Endothelial cell of umbilical vein (primary cell): ENCODE results near the gene OR1M1. TPM values are rescaled to one million over a fixed set of nuclear protein-coding genes. Genes with fewer than 3 reads are reported as not detected.

ENCODE experiments used
- BruUV-seq: library from RNA; stranded (reverse); fragments of 400-500 nt; replicated peaks from 2 replicates; lab custom pipeline; 2021; lab: Mats Ljungman, UMichigan
- CTCF ChIA-PET: fragments of 300-600, 350-600 bp; sonication (Branson Sonifier 250); formaldehyde crosslinking; loops from one replicate; lab custom pipeline; 2021; ENCODE audit warnings: antibody characterized with exemption, inconsistent platforms; lab: Charles Lee
- POLR2A ChIA-PET: fragments of 300-600, 350-600 bp; sonication (Branson Sonifier 250); formaldehyde crosslinking; loops from one replicate; lab custom pipeline; 2021; ENCODE audit warnings: antibody characterized with exemption, inconsistent platforms; lab: Charles Lee
- DNase-seq: peaks from one replicate; pipeline ENCODE4 v3.0.0-alpha.2; 2011; ENCODE audit warnings: low read depth, low spot score
- FAIRE-seq: peaks from 2 replicates; lab custom pipeline; 2011; peaks lifted over from hg19 to GRCh38; lab: Jason Lieb, UNC
- H2AFZ ChIP-seq: 2 replicates; pipeline ENCODE4 v1.6.0; 2012; ENCODE audit warnings: low read depth, low read length, control low read depth, inconsistent platforms
- H3K27ac ChIP-seq: 2 replicates; pipeline ENCODE4 v1.5.1; 2011; ENCODE audit warnings: low read depth, mild to moderate bottlenecking, control low read depth, low read length, moderate library complexity; ENCODE audit not compliant: insufficient read depth
- H3K27me3 ChIP-seq, 2 experiments: 2 replicates each; pipeline versions ENCODE4 v1.6.0 to v1.6.1; 2011; ENCODE audit warnings: low read length in 2 of 2, mixed read lengths in 1 of 2; ENCODE audit not compliant: control insufficient read depth in 2 of 2, insufficient read depth in 2 of 2
- H3K36me3 ChIP-seq, 2 experiments: 2 replicates in 1 of 2; 3 replicates in 1 of 2; pipeline ENCODE4 v1.5.1; 2011; ENCODE audit warnings: low read length in 2 of 2, mild to moderate bottlenecking in 1 of 2, moderate library complexity in 1 of 2; ENCODE audit not compliant: control insufficient read depth in 2 of 2, insufficient read depth in 2 of 2; ENCODE audit errors: extremely low read depth in 1 of 2
- H3K4me1 ChIP-seq: 3 replicates; pipeline ENCODE4 v1.5.1; 2011; ENCODE audit warnings: mild to moderate bottlenecking, low read length; ENCODE audit not compliant: control insufficient read depth, insufficient read depth; ENCODE audit errors: extremely low read depth
- H3K4me2 ChIP-seq: 2 replicates; pipeline ENCODE4 v1.6.1; 2011; ENCODE audit warnings: low read length, control low read depth, mixed read lengths; ENCODE audit not compliant: insufficient read depth
- H3K4me3 ChIP-seq, 3 experiments: fragments of 200-600 bp in 1 of 3; sonication (generic), shearing (Covaris generic) in 1 of 3; replicated peaks in 1 of 3; 2 replicates each; pipeline ENCODE4 v1.5.1; 2011 to 2016; ENCODE audit warnings: control low read depth in 3 of 3, low read length in 3 of 3, mild to moderate bottlenecking in 2 of 3, inconsistent platforms in 1 of 3, low read depth in 1 of 3, moderate library complexity in 1 of 3; ENCODE audit not compliant: insufficient read depth in 1 of 3
- H3K79me2 ChIP-seq: 2 replicates; pipeline ENCODE4 v1.6.0; 2012; ENCODE audit warnings: low read length, inconsistent platforms; ENCODE audit not compliant: control insufficient read depth, insufficient read depth
- H3K9ac ChIP-seq: replicated peaks from 2 replicates; pipeline ENCODE3; 2011; ENCODE audit warnings: low read length, control low read depth; ENCODE audit not compliant: insufficient read depth; ENCODE audit errors: extremely low read depth
- H3K9me1 ChIP-seq: replicated peaks from 3 replicates; pipeline ENCODE4 v1.6.0; 2011; ENCODE audit warnings: mild to moderate bottlenecking, low read length; ENCODE audit not compliant: control insufficient read depth, insufficient read depth; ENCODE audit errors: extremely low read depth
- H3K9me3 ChIP-seq: replicated peaks from 2 replicates; pipeline ENCODE4 v1.5.1; 2012; ENCODE audit warnings: low read length, inconsistent platforms; ENCODE audit not compliant: control insufficient read depth, insufficient read depth
- H4K20me1 ChIP-seq: replicated peaks from 2 replicates; pipeline ENCODE3; 2011; ENCODE audit warnings: mild to moderate bottlenecking, low read length; ENCODE audit not compliant: control insufficient read depth, insufficient read depth; ENCODE audit errors: extremely low read depth
- CTCF ChIP-seq, 2 donors: IDR thresholded peaks; 1 replicate in 1 of 2; 2 replicates in 1 of 2; pipeline ENCODE4 v1.5.1; 2011; ENCODE audit warnings: low read length in 2 of 2, mild to moderate bottlenecking in 2 of 2, moderate library complexity in 2 of 2, control low read depth in 1 of 2, inconsistent platforms in 1 of 2, low read depth in 1 of 2; ENCODE audit not compliant: insufficient read depth in 1 of 2; ENCODE audit errors: extremely low read depth in 1 of 2
- EZH2 ChIP-seq: IDR thresholded peaks from 2 replicates; pipeline ENCODE4 v1.6.1; 2012; ENCODE audit warnings: borderline replicate concordance, low read depth, mild to moderate bottlenecking, moderate library complexity, low read length, inconsistent platforms; ENCODE audit not compliant: severe bottlenecking
- FOS ChIP-seq: IDR thresholded peaks from 2 replicates; pipeline ENCODE4 v1.6.1; 2011; ENCODE audit warnings: mild to moderate bottlenecking, low read length, moderate library complexity, borderline replicate concordance; ENCODE audit not compliant: insufficient read depth
- GATA2 ChIP-seq: IDR thresholded peaks from 2 replicates; pipeline ENCODE4 v1.7.0; 2011; ENCODE audit warnings: low read depth, mild to moderate bottlenecking, moderate library complexity, mixed read lengths, low read length; ENCODE audit not compliant: insufficient read length, insufficient read depth
- JUN ChIP-seq: IDR thresholded peaks from 2 replicates; pipeline ENCODE4 v1.6.1; 2011; ENCODE audit warnings: borderline replicate concordance, low read depth; ENCODE audit not compliant: insufficient read length, insufficient read depth
- MYC ChIP-seq: IDR thresholded peaks from one replicate; pipeline ENCODE4 v1.6.1; 2011; ENCODE audit warnings: mild to moderate bottlenecking, low read depth, low read length
- POLR2A ChIP-seq: IDR thresholded peaks from 2 replicates; pipeline ENCODE4 v1.6.1; 2012; ENCODE audit warnings: low read depth, mild to moderate bottlenecking, control low read depth, low read length
- POLR2AphosphoS5 ChIP-seq: IDR thresholded peaks from 2 replicates; pipeline ENCODE4 v1.6.1; 2012; ENCODE audit warnings: low read depth, mild to moderate bottlenecking, control low read depth, low read length, moderate library complexity; ENCODE audit not compliant: insufficient read depth
- dilution Hi-C: fragments of 300-500 bp; cut with MboI; formaldehyde crosslinking; loops from one replicate; pipeline ENCODE4 v1.15.0; 2019; ENCODE audit warnings: low sequenced_read_pairs; ENCODE audit not compliant: extremely low pct_ligation_motif_present
- intact Hi-C: fragments of 100-400 bp; cut with micrococcal nuclease; formaldehyde crosslinking; loops from one replicate; pipeline ENCODE4 v1.10.0; 2022
- polyA plus RNA-seq, 4 experiments: library from polyadenylated mRNA; depleted of rRNA in 3 of 4; stranded (reverse) in 3 of 4; unstranded in 1 of 4; fragments of >200 nt; gene quantifications; 2 replicates each; pipeline versions ENCODE4 v1.2.1 to v1.2.3, GENCODE V29; 2011 to 2012; ENCODE audit warnings: missing spikeins in 1 of 4
- total RNA-seq: library from RNA; stranded (reverse); gene quantifications from 2 replicates; pipeline ENCODE4 v1.2.3, GENCODE V29; 2021
- TF ChIP-seq, protein P1 (sequence below): IDR thresholded peaks from 2 replicates; pipeline ENCODE4 v1.6.1; 2011; ENCODE audit not compliant: insufficient read depth, insufficient read length

OR1M1 gene
- total and polyA plus RNA-seq, 2 donors (not counting 3 experiments of a cell fraction or from before 2014, with no cell fraction given) = not detected

GRCh38 chr19:9060564-9061340, 26.1 kb upstream of the OR1M1 start:
- FAIRE-seq (no peak), DNase-seq (no peak)
- no peaks in the 10 kb centered on the region for H3K9me1 ChIP-seq
- H3K27ac ChIP-seq = no peak overlapping the region
- no peaks in the 10 kb centered on the region for H3K79me2 ChIP-seq
- no peaks in the 10 kb centered on the region for H3K9me3 ChIP-seq
- H3K4me2 ChIP-seq = no peak overlapping the region
- no peak overlapping the region for H2AFZ ChIP-seq
- no peaks in the 10 kb centered on the region for H4K20me1 ChIP-seq
- H3K4me3 ChIP-seq = no peak overlapping the region
- H3K9ac ChIP-seq = no peak overlapping the region
- H3K27me3 ChIP-seq = no peaks in the 10 kb centered on the region
- ChIA-PET POLR2A (no interaction called here), CTCF (interaction anchor here (1.1 kb wide), 1 partner anchor 418 kb away, joined by 3 read pairs; no protein-coding TSS in a partner anchor)
- BruUV-seq = no TSS peak
- TF ChIP-seq MYC = no peak
- no peak for TF ChIP-seq CTCF (IDR thresholded peaks at IDR 0.05; ENCODE audit: extremely low read depth in 1 of 2, insufficient read depth in 1 of 2, low read depth in 1 of 2, low read length in 2 of 2)
- no peak for TF ChIP-seq POLR2A
- TF ChIP-seq, protein P1, sequence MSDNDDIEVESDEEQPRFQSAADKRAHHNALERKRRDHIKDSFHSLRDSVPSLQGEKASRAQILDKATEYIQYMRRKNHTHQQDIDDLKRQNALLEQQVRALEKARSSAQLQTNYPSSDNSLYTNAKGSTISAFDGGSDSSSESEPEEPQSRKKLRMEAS = no peak
- no peak for TF ChIP-seq JUN
- TF ChIP-seq EZH2 = no peak
- TF ChIP-seq FOS = no peak
- no peak for TF ChIP-seq GATA2
- TF ChIP-seq POLR2AphosphoS5 = no peak
- dilution Hi-C loops = no loop called here
- H3K36me3 ChIP-seq = no peaks in the 10 kb centered on the region
- H3K4me1 ChIP-seq = no peaks in the 10 kb centered on the region
- intact Hi-C loops = no loop called here
